SH-SY5Y (cell line): ENCODE results near the gene CHRNB2.

Experiments used
- GATA2 ChIP-seq: IDR thresholded peaks from 2 replicates; pipeline ENCODE4 v1.6.1; 2011; ENCODE audit warnings: mild to moderate bottlenecking, low read depth, low read length
- GATA3 ChIP-seq: IDR thresholded peaks from 2 replicates; pipeline ENCODE4 v1.6.1; 2011; ENCODE audit warnings: low read depth, mild to moderate bottlenecking, low read length, moderate library complexity

Gene CHRNB2

GRCh38 chr1:154608397-154609270 lies 41.1 kb downstream of the CHRNB2 start:
- no peak for TF ChIP-seq GATA3
- no peak for TF ChIP-seq GATA2

DNA sequence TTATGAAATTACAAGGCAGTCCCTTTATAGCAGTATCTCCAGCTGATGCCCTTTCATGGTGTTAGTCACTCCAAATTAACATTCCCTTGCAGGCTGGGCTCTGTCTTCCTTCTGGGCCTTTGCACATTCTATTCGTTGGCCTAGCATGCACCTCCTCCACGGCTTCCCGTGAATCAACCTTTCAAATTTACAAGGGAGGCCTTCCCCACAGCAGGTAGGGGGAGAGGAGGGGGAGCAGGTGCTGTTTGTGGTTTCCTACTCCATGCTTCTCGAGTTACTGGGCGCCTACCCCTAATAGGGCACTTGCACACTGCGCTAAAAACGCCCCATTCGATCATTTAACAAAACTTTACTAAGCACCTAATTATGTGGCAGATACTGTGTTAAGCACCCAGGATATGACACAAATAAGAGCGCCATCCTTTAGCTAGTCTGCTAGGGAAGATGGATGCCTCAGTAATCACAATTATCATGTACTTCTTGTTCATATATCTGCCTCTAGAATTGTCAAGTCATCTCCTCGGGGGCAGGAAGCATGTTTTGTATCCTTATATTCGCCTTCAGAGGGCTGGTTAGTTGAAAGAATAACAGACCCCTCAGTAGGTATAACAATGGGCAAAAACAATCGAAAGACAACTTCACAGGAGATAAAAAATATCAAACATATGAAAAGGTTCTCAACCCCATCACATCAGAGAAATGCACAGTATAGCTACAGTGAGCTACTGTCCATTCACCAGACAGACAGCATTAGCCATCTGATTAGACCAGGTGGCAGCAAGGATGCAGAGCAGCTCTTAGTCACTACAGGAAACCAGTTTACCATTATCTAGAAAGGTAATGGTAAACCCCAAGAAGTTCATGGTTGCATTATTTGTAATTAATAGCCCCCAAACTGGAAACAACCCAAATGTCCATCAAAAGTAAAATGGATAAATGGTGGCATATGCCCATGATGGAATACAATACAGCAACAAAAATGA lies 42.1 kb downstream of the CHRNB2 start:
- TF ChIP-seq GATA2 (no peak), GATA3 (no peak)

GRCh38 chr1:154611150-154611862 lies 43.7 kb downstream of the CHRNB2 start:
- no peak for TF ChIP-seq GATA2
- TF ChIP-seq GATA3, result no peak

DNA sequence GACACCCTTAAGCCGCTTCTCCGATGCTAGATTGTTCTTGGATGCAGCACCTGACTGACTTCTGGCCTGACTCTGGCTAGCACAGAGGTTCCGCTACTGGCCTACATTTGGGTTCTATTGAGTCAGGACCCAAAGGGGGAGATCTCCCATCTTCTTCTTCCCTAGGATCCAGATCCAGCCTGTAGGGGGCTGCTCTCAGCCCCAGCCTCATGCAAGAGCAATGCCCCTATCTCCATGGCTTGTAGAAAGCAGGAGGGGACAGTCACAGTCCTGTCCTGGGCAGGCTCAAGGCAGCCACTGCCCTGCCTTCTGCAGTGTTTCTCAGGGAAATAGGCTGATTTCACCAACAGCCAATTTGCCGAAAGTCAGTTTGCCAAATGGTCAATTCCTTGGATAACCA lies 46.7 kb downstream of the CHRNB2 start:
- no peak for TF ChIP-seq GATA2
- TF ChIP-seq GATA3, result no peak

- TF ChIP-seq GATA3 (no peak), GATA2 (no peak)
Measured at GRCh38 chr1:154614901-154615300, 47.3 kb downstream of the CHRNB2 start.

DNA sequence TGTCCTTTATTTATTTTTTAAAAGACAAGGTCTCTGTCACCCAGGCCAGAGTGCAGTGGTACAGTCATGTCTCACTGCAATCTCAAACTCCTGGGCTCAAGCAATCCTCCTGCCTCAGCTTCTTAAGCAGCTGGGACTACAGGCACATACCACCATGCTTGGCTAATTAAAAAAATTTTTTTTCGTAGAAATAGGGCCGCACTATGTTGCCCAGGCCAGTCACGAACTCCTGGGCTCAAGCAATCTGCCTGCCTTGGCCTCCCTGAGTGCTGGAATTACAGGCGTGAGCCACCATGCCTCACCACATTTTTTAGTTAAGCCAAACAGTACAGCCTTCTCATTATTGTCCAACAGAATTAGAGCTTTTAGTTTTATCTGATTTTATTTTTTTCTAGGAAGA lies 47.8 kb downstream of the CHRNB2 start:
- TF ChIP-seq GATA3, result no peak
- no peak for TF ChIP-seq GATA2

DNA sequence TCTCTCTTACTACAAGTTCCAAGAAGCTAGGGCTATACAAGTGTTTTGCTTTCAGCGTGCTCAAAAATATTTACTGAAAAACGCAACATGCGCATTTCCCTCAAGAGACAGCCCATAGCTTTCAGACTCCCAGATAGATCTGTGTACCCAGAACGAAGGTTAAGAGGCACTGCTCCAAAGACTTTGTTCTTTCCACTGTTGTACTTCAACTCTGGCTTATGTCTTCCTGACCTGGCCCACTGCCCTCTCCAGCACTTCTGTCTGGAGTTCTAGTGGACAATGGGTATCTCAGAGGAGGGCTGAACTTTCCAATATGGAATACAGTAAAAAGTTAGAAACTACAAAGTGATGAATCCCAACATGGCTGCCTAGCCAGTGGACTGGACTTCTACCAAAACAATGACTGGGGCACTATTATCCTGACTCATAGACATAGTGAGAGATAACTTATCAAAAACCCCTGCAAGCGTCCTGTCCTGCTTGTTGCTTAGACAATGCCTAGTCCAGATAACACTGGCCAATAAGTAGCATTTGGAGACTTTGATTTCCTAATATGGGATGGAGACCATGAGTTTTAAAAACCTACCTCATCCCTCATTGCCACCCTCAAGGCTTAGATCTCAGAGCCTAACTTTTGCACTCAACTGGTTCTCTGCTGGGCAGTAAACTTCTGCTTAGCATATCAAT lies 49.2 kb downstream of the CHRNB2 start:
- no peak for TF ChIP-seq GATA2
- no peak for TF ChIP-seq GATA3

DNA sequence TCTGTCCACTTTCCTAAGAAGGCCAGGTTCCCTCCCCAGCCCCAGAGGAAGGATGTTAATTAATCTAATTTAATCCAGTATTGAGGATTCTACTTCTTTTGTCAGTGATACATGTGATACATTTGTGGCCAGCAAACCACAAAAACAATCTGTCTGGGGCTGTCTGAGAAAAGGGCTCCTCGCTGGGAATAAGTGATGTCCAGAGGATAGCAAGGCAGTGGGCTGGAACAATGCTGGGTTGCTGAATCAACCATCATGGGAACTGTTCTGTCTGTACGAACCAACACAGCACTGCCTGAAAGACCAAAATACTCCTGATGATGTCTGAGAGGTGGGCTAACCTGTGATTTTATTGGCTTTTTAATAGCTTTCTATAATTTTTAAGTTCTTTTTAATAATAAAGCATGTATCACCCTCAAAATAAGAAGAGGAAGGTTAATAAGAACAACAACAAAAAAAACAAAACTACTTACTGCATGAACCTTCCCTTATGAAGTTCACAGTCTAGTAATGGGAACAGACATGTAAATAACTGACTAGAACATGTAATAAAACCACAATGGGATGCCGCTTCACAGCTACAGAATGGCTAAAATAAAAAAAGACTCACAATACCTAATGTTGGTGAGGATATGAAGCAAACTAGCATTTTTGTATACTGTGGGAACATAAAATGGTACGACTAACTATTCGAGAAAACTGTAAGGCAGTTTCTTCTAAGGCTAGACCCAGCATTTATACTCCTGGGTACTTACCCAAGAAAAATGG lies 51.8 kb downstream of the CHRNB2 start:
- TF ChIP-seq GATA2, result no peak
- TF ChIP-seq GATA3, result no peak

- TF ChIP-seq GATA3 (no peak), GATA2 (no peak)
Measured at GRCh38 chr1:154620751-154621150, 53.2 kb downstream of the CHRNB2 start.

DNA sequence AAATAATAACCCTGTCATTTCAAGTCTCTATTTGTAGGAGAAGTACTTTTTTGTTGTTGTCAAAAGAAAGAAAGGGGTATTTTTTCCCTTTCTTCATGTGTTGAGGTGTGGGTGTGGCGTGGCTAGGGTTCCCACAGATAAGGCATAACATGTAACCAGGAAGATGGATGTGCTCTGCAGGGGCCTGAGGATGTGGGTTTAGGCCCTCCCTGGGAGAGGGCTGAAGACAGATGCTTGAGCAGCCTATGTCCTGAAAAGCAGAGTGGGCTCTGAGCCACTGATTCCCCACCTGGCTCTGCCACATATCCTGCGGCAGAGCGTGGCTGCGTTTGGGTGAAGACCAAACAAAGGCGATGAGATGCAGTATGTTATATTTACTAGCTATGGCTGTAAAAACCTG lies 54.3 kb downstream of the CHRNB2 start:
- no peak for TF ChIP-seq GATA2
- no peak for TF ChIP-seq GATA3

DNA sequence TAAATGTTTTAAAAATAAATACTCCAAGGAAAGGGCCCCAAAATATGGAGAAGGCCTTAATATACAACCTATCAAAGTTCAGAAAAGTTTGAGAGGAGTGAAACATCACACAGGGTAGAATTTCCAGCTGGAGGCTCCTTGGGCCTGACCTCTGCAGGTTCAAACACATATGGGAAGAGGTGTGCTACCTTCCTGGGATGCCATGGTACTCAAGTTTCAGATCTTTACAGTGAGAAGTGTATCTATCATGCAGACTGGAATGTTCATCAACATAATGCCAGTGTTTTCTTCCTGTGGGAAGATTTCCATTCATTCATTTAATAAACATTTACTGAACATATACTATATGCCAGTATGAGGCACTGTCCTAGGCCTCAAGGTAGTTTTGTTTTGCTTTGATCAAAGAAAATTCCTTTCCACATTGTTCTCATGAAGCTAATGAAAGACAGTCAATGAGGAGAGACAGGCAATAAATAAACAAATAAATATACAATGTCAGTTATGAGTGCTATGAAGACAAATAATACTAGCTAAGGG lies 55.0 kb downstream of the CHRNB2 start:
- TF ChIP-seq GATA2, result no peak
- TF ChIP-seq GATA3, result no peak

- no peak for TF ChIP-seq GATA3
- no peak for TF ChIP-seq GATA2
Measured at GRCh38 chr1:154623358-154623757, 55.8 kb downstream of the CHRNB2 start.
